Tibial nerve (tissue), 3 donors: ENCODE measurements around the gene MPV17.

Experiments
- POLR2A ChIP-seq, 2 donors: fragments of 450-650 bp; IDR thresholded peaks; one replicate each; pipeline ENCODE4 v1.6.1; 2017; ENCODE audit warnings: antibody characterized with exemption in 2 of 2, mild to moderate bottlenecking in 2 of 2, moderate library complexity in 2 of 2
- TF ChIP-seq, protein P1 (sequence below), 5 experiments: fragments of 200-600 bp in 3 of 5; fragments of 450-650 bp in 2 of 5; sonication (generic) in 3 of 5; IDR thresholded peaks; one replicate each; pipeline ENCODE4 v1.5.1; 2016 to 2019; ENCODE audit warnings: antibody characterized with exemption in 5 of 5, mild to moderate bottlenecking in 3 of 5, moderate library complexity in 2 of 5

- no peak for TF ChIP-seq POLR2A (IDR thresholded peaks at IDR 0.05)
- TF ChIP-seq, protein P1, sequence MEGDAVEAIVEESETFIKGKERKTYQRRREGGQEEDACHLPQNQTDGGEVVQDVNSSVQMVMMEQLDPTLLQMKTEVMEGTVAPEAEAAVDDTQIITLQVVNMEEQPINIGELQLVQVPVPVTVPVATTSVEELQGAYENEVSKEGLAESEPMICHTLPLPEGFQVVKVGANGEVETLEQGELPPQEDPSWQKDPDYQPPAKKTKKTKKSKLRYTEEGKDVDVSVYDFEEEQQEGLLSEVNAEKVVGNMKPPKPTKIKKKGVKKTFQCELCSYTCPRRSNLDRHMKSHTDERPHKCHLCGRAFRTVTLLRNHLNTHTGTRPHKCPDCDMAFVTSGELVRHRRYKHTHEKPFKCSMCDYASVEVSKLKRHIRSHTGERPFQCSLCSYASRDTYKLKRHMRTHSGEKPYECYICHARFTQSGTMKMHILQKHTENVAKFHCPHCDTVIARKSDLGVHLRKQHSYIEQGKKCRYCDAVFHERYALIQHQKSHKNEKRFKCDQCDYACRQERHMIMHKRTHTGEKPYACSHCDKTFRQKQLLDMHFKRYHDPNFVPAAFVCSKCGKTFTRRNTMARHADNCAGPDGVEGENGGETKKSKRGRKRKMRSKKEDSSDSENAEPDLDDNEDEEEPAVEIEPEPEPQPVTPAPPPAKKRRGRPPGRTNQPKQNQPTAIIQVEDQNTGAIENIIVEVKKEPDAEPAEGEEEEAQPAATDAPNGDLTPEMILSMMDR (IDR thresholded peaks at IDR 0.05): no peak
Observed at GRCh38 chr2:27265536-27265870, 57.4 kb downstream of the MPV17 start.
